Natural killer cell (primary cell): ENCODE data around the gene AZU1. TPM values are rescaled to one million over a fixed set of nuclear protein-coding genes. Genes with fewer than 3 reads are reported as not detected.

Experiments
- ATAC-seq, 3 donors: fragments of 150-1000 bp in 2 of 3; fragments of 200-7000 bp in 1 of 3; cut with Tn5 transposase; 1 replicate in 1 of 3; 2 replicates in 2 of 3; pipeline ENCODE4 v1.10.0; 2021; ENCODE audit warnings: mild to moderate bottlenecking in 2 of 3, moderate library complexity in 2 of 3
- DNase-seq, 2 donors: peaks; one replicate each; pipeline versions ENCODE4 v3.0.0 to v3.0.0-alpha.2; 2013 to 2021; ENCODE audit warnings: mixed read lengths in 1 of 2
- H3K27ac ChIP-seq: one replicate; pipeline ENCODE4 v1.5.1; 2013; ENCODE audit warnings: mild to moderate bottlenecking, low read length
- H3K27me3 ChIP-seq: one replicate; pipeline ENCODE4 v1.6.1; 2013; ENCODE audit warnings: low read length; ENCODE audit not compliant: control insufficient read depth, insufficient read depth
- H3K36me3 ChIP-seq: one replicate; pipeline ENCODE4 v1.6.1; 2013; ENCODE audit warnings: low read length; ENCODE audit not compliant: control insufficient read depth, insufficient read depth
- H3K4me1 ChIP-seq: one replicate; pipeline ENCODE4 v1.6.1; 2013; ENCODE audit warnings: low read length; ENCODE audit not compliant: control insufficient read depth, insufficient read depth
- H3K4me3 ChIP-seq: one replicate; pipeline ENCODE4 v1.5.1; 2013; ENCODE audit warnings: low read length
- H3K9me3 ChIP-seq: one replicate; pipeline ENCODE4 v1.6.1; 2013; ENCODE audit warnings: low read length; ENCODE audit not compliant: control insufficient read depth, insufficient read depth
- H3K27ac Mint-ChIP-seq, 2 donors: one replicate each; pipeline ENCODE4 v1.8.0; 2022; ENCODE audit warnings: mild to moderate bottlenecking in 2 of 2, mixed read lengths in 2 of 2, moderate library complexity in 1 of 2
- H3K27me3 Mint-ChIP-seq, 2 donors: one replicate each; pipeline ENCODE4 v1.8.0; 2022; ENCODE audit warnings: low read depth in 2 of 2, mixed read lengths in 2 of 2
- H3K36me3 Mint-ChIP-seq: one replicate; pipeline ENCODE4 v1.8.0; 2022; ENCODE audit warnings: mixed read lengths
- H3K4me1 Mint-ChIP-seq, 2 donors: one replicate each; pipeline ENCODE4 v1.8.0; 2022; ENCODE audit warnings: mixed read lengths in 2 of 2
- H3K4me3 Mint-ChIP-seq: one replicate; pipeline ENCODE4 v1.8.0; 2022; ENCODE audit warnings: mild to moderate bottlenecking, moderate library complexity, mixed read lengths
- H3K9me3 Mint-ChIP-seq, 2 donors: one replicate each; pipeline ENCODE4 v1.8.0; 2022; ENCODE audit warnings: mixed read lengths in 2 of 2
- WGBS: methylation state at CpG from one replicate; pipeline ENCODE4 v1.1.7; 2013; ENCODE audit warnings: missing lambda C conversion rate; ENCODE audit not compliant: insufficient coverage; 5-methylcytosine and 5-hydroxymethylcytosine counted together
- intact Hi-C: fragments of 100-400 bp; cut with micrococcal nuclease; formaldehyde crosslinking; loops from one replicate; pipeline ENCODE4 v1.14.2; 2022
- total RNA-seq, 4 donors: library from RNA; stranded (reverse); fragments of 120-200 nt in 1 of 4; gene quantifications; one replicate each; pipeline versions ENCODE4 v1.2.3 to v1.2.4, GENCODE V29; 2013 to 2022
- TF ChIP-seq, protein P1 (sequence below): fragments of 200-600 bp; IDR thresholded peaks from one replicate; pipeline ENCODE4 v1.8.0; 2022; ENCODE audit warnings: antibody characterized with exemption

Gene AZU1
- total RNA-seq, 3 donors from 2014 or later (not counting 1 experiment from before 2014, with no cell fraction given): 0.87 to 2.5 (median 1.8) TPM

DNA sequence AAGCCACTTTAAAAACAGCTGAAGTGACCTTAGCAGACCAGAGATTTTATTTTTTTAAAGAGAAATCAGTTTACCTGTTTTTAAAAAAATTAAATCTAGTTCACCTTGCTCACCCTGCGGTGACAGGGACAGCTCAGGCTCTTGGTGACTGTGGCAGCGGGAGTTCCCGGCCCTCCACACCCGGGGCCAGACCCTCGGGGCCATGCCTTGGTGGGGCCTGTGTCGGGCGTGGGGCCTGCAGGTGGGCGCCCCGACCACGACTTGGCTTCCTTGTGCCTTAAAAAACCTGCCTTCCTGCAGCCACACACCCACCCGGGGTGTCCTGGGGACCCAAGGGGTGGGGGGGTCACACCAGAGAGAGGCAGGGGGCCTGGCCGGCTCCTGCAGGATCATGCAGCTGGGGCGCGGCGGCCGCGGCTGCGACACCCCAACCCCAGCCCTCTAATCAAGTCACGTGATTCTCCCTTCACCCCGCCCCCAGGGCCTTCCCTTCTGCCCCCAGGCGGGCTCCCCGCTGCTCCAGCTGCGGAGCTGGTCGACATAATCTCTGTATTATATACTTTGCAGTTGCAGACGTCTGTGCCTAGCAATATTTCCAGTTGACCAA, 16.7 kb upstream of the AZU1 start:
- ATAC-seq (no peak), DNase-seq (no peak)
- Mint-ChIP-seq H3K27me3 (no peaks in the 10 kb centered on the region), H3K9me3 (no peaks in the 10 kb centered on the region), H3K4me1 (peaks cover 6 to 10% of the 10 kb centered on the region in 2 donors), H3K36me3 (peaks cover 8% of the 10 kb centered on the region), H3K27ac (peak overlapping the region in 1 of 2 donors; percentile 64), H3K4me3 (no peak overlapping the region)
- intact Hi-C loops: no loop called here
- no peak overlapping the region for H3K27ac ChIP-seq
- H3K27me3 ChIP-seq: no peaks in the 10 kb centered on the region
- no peaks in the 10 kb centered on the region for H3K4me1 ChIP-seq
- 91% methylated on average over 25 of the region's 25 CpGs for WGBS
- H3K36me3 ChIP-seq: peaks cover 54% of the 10 kb centered on the region
- H3K4me3 ChIP-seq: no peak overlapping the region
- TF ChIP-seq, protein P1, sequence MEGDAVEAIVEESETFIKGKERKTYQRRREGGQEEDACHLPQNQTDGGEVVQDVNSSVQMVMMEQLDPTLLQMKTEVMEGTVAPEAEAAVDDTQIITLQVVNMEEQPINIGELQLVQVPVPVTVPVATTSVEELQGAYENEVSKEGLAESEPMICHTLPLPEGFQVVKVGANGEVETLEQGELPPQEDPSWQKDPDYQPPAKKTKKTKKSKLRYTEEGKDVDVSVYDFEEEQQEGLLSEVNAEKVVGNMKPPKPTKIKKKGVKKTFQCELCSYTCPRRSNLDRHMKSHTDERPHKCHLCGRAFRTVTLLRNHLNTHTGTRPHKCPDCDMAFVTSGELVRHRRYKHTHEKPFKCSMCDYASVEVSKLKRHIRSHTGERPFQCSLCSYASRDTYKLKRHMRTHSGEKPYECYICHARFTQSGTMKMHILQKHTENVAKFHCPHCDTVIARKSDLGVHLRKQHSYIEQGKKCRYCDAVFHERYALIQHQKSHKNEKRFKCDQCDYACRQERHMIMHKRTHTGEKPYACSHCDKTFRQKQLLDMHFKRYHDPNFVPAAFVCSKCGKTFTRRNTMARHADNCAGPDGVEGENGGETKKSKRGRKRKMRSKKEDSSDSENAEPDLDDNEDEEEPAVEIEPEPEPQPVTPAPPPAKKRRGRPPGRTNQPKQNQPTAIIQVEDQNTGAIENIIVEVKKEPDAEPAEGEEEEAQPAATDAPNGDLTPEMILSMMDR: no peak
- no peaks in the 10 kb centered on the region for H3K9me3 ChIP-seq

DNA sequence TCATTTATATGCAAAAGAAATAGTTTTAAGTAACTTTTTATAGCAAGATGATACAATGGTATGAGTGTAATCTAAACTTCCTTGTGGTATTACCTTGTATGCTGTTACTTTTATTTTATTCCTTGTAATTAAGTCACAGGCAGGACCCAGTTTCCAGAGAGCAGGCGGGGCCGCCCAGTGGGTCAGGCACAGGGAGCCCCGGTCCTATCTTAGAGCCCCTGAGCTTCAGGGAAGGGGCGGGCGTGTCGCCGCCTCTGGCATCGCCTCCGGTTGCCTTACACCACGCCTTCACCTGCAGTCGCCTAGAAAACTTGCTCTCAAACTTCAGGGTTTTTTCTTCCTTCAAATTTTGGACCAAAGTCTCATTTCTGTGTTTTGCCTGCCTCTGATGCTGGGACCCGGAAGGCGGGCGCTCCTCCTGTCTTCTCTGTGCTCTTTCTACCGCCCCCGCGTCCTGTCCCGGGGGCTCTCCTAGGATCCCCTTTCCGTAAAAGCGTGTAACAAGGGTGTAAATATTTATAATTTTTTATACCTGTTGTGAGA, 16.1 kb upstream of the AZU1 start:
- Histone ChIP-seq H3K4me3 (no peak overlapping the region), H3K4me1 (no peaks in the 10 kb centered on the region), H3K36me3 (peaks cover 52% of the 10 kb centered on the region), H3K27me3 (no peaks in the 10 kb centered on the region), H3K9me3 (no peaks in the 10 kb centered on the region), H3K27ac (no peak overlapping the region)
- Mint-ChIP-seq H3K27me3 (no peaks in the 10 kb centered on the region), H3K36me3 (peaks cover 8% of the 10 kb centered on the region), H3K4me1 (peaks cover 6 to 14% of the 10 kb centered on the region in 2 donors), H3K27ac (peak overlapping the region in 1 of 2 donors; percentile 64), H3K4me3 (peak overlapping the region; percentile 1), H3K9me3 (peaks cover 0 to 3% of the 10 kb centered on the region in 2 donors)
- TF ChIP-seq, protein P1: no peak
- ATAC-seq (no peak), DNase-seq (no peak)
- WGBS: 95% methylated on average over 19 of the region's 20 CpGs
- intact Hi-C loops: no loop called here

DNA sequence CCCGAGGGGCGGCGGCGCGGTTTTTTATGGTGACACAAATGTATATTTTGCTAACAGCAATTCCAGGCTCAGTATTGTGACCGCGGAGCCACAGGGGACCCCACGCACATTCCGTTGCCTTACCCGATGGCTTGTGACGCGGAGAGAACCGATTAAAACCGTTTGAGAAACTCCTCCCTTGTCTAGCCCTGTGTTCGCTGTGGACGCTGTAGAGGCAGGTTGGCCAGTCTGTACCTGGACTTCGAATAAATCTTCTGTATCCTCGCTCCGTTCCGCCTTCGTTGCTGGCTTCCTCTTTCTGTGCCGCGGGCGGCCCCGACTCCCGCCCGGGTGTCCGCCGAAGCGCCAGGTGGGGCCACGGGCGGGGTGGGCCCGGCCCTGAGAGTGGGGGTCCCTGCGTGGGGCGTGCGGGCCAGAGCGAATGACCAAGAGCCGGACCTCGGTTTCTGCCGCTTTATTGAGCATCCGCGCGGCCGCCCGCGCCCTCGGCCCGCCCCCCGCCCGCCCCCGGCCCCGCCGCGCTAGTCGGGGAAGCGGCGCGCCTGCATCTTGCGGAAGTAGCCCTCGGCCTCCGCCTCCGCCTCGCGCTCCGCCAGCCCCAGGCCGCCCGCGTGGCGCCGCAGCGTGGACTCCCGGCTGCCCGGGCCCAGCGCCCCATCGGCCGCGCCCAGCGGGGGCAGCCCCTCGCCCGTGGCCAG, 15.4 kb upstream of the AZU1 start:
- Histone ChIP-seq H3K9me3 (no peaks in the 10 kb centered on the region), H3K36me3 (peaks cover 46% of the 10 kb centered on the region), H3K27me3 (no peaks in the 10 kb centered on the region), H3K4me3 (no peak overlapping the region), H3K27ac (no peak overlapping the region), H3K4me1 (no peaks in the 10 kb centered on the region)
- WGBS: 96% methylated on average over 80 of the region's 80 CpGs
- ATAC-seq: peak in 1 of 3 donors; percentile 3
- DNase-seq: peak in 1 of 2 donors; percentile 31
- Mint-ChIP-seq H3K9me3 (peaks cover 0 to 4% of the 10 kb centered on the region in 2 donors), H3K27me3 (no peaks in the 10 kb centered on the region), H3K36me3 (peaks cover 7% of the 10 kb centered on the region), H3K27ac (peak overlapping the region in 1 of 2 donors; percentile 64), H3K4me3 (peak overlapping the region; percentile 1), H3K4me1 (peaks cover 6 to 19% of the 10 kb centered on the region in 2 donors)
- intact Hi-C loops: no loop called here
- TF ChIP-seq, protein P1: no peak
